Osteocyte (in vitro differentiated cells): ENCODE data around the gene GULP1. TPM values are rescaled to one million over a fixed set of nuclear protein-coding genes. Genes with fewer than 3 reads are reported as not detected.
A peak's percentile ranks its signal among the peaks of the same experiment; 100 is the strongest.

Source experiments
- DNase-seq: peaks from one replicate; pipeline ENCODE4 v3.0.0; 2021; ENCODE audit warnings: mixed read lengths; ENCODE audit not compliant: unreplicated experiment; ENCODE audit errors: extremely low spot score
- H3K27ac Mint-ChIP-seq: one replicate; pipeline ENCODE4 v1.8.0; 2021; ENCODE audit warnings: mild to moderate bottlenecking, mixed read lengths; ENCODE audit not compliant: unreplicated experiment
- H3K27me3 Mint-ChIP-seq: one replicate; pipeline ENCODE4 v1.8.0; 2021; ENCODE audit warnings: mixed read lengths; ENCODE audit not compliant: unreplicated experiment
- H3K36me3 Mint-ChIP-seq: one replicate; pipeline ENCODE4 v1.8.0; 2021; ENCODE audit warnings: mixed read lengths; ENCODE audit not compliant: unreplicated experiment
- H3K4me1 Mint-ChIP-seq: one replicate; pipeline ENCODE4 v1.8.0; 2021; ENCODE audit warnings: mixed read lengths; ENCODE audit not compliant: unreplicated experiment
- H3K4me3 Mint-ChIP-seq: one replicate; pipeline ENCODE4 v1.8.0; 2021; ENCODE audit warnings: mild to moderate bottlenecking, moderate library complexity, mixed read lengths; ENCODE audit not compliant: unreplicated experiment
- H3K9me3 Mint-ChIP-seq: one replicate; pipeline ENCODE4 v1.8.0; 2021; ENCODE audit warnings: mixed read lengths; ENCODE audit not compliant: unreplicated experiment
- total RNA-seq: library from RNA; stranded (reverse); gene quantifications from 2 replicates; pipeline ENCODE4 v1.2.1, GENCODE V29; 2021
- TF ChIP-seq, protein P1 (sequence below): fragments of 200-600 bp; sonication (generic); IDR thresholded peaks from 2 replicates; pipeline ENCODE4 v1.5.0; 2021; ENCODE audit warnings: antibody characterized with exemption, mild to moderate bottlenecking, moderate library complexity

The GULP1 gene
- total RNA-seq, 1 donor from 2014 or later, result 36.7 TPM

- peaks cover 24% of the 10 kb centered on the region for H3K9me3 Mint-ChIP-seq
- H3K36me3 Mint-ChIP-seq, result peaks cover 9% of the 10 kb centered on the region
Measured at GRCh38 chr2:188473306-188473705, 181.6 kb downstream of the GULP1 start.

DNA sequence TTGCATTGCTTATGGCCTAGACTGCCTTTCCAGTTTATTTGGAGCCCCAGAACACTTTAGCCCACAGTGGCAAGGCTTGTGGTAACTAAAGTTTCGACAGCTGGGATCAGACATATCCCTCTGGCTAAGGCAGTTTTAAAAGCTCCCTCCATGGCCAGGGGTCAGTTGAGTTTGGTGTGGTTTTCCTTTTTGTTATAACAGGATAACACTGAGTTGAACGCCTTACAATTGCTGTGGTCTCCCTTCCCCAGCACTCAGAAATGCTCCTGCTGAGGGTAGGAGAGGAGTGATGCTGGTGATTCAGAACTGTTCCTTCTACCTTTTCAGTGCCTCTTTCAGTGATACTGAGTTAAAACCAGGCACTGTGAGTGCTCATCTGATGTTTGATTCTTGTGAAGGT, 182.6 kb downstream of the GULP1 start:
- H3K4me1 Mint-ChIP-seq, result peaks cover 11% of the 10 kb centered on the region
- no peak overlapping the region for H3K4me3 Mint-ChIP-seq
- peak overlapping the region; percentile 5 for H3K27ac Mint-ChIP-seq

More at GRCh38 chr2:188473306-188473705, 181.6 kb downstream of the GULP1 start:
- no peak overlapping the region for H3K4me3 Mint-ChIP-seq
- no peak for DNase-seq
- TF ChIP-seq, protein P1, sequence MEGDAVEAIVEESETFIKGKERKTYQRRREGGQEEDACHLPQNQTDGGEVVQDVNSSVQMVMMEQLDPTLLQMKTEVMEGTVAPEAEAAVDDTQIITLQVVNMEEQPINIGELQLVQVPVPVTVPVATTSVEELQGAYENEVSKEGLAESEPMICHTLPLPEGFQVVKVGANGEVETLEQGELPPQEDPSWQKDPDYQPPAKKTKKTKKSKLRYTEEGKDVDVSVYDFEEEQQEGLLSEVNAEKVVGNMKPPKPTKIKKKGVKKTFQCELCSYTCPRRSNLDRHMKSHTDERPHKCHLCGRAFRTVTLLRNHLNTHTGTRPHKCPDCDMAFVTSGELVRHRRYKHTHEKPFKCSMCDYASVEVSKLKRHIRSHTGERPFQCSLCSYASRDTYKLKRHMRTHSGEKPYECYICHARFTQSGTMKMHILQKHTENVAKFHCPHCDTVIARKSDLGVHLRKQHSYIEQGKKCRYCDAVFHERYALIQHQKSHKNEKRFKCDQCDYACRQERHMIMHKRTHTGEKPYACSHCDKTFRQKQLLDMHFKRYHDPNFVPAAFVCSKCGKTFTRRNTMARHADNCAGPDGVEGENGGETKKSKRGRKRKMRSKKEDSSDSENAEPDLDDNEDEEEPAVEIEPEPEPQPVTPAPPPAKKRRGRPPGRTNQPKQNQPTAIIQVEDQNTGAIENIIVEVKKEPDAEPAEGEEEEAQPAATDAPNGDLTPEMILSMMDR, result no peak
- H3K27ac Mint-ChIP-seq, result no peak overlapping the region
- no peaks in the 10 kb centered on the region for H3K27me3 Mint-ChIP-seq
- H3K4me1 Mint-ChIP-seq, result peaks cover 11% of the 10 kb centered on the region

DNA sequence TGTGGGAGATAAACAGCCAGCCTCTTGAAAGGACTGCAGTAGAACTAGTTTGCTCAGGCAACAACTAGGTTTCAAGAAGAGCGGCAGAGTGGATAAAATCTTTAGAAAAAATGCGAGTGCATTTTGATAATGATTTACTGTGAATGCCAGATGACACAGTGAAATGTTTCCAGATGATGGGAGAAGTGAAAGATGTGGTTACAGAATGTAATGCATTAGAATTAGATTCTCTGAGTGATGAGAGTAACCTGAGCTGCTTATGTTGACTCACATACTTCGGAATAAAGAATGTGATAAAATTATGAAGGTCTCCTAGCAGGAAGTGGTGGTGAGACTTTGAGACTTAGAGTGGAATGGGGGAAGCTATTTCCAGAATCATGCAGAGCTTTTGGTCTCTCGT, 184.3 kb downstream of the GULP1 start:
- Mint-ChIP-seq H3K27me3 (no peaks in the 10 kb centered on the region), H3K4me3 (peak overlapping the region; percentile 3), H3K27ac (peak overlapping the region; percentile 62), H3K4me1 (peaks cover 11% of the 10 kb centered on the region), H3K36me3 (peaks cover 8% of the 10 kb centered on the region), H3K9me3 (peaks cover 14% of the 10 kb centered on the region)
- TF ChIP-seq, protein P1, result no peak
- DNase-seq, result no peak

More for the DNA sequence above, 182.6 kb downstream of the GULP1 start:
- TF ChIP-seq, protein P1, result no peak
- H3K9me3 Mint-ChIP-seq, result peaks cover 24% of the 10 kb centered on the region
- no peaks in the 10 kb centered on the region for H3K27me3 Mint-ChIP-seq
- peaks cover 10% of the 10 kb centered on the region for H3K36me3 Mint-ChIP-seq
- DNase-seq, result no peak

DNA sequence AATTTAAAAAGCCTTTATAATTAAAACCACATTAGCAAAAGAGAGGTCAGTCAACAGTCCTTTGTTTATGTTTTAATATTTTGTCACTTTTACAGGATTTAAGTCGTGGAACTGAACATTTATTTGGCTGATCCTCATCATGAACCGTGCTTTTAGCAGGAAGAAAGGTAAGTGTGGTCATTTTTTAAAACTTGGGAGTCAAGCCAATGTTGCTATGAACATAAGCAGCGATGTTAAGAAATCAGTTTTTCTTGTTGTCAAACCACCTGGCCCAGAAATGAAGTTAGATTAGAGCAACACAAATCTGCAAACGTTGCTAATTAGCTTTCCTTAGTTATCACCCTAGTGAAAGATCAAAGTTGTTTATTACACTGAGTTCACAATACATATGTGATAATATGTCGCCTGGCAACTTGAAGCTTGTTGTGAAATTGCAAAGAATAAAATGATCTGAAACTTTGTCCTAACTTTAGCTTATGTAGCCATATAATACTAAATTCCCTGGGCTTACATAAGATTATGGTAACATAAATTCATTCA, 186.0 kb downstream of the GULP1 start:
- H3K36me3 Mint-ChIP-seq, result peaks cover 5% of the 10 kb centered on the region

GRCh38 chr2:188478724-188479123, 187.1 kb downstream of the GULP1 start:
- H3K4me1 Mint-ChIP-seq, result peaks cover 11% of the 10 kb centered on the region
- TF ChIP-seq, protein P1, result no peak
- H3K9me3 Mint-ChIP-seq, result no peaks in the 10 kb centered on the region
- no peak overlapping the region for H3K4me3 Mint-ChIP-seq
- no peak for DNase-seq
- no peaks in the 10 kb centered on the region for H3K27me3 Mint-ChIP-seq
- H3K27ac Mint-ChIP-seq, result no peak overlapping the region
- peaks cover 5% of the 10 kb centered on the region for H3K36me3 Mint-ChIP-seq

More for the DNA sequence above, 186.0 kb downstream of the GULP1 start:
- Mint-ChIP-seq H3K27ac (no peak overlapping the region), H3K27me3 (no peaks in the 10 kb centered on the region), H3K9me3 (no peaks in the 10 kb centered on the region), H3K4me3 (no peak overlapping the region), H3K4me1 (peaks cover 11% of the 10 kb centered on the region)
- no peak for DNase-seq
- TF ChIP-seq, protein P1, result no peak
